Loucy (cell line): Measurements from ENCODE around the gene EP400.

Source experiments
- EZH2phosphoT487 ChIP-seq: fragments of 200-600 bp; IDR thresholded peaks from 2 replicates; pipeline ENCODE4 v1.6.1; 2018; ENCODE audit warnings: antibody characterized with exemption, mild to moderate bottlenecking, moderate library complexity, borderline replicate concordance
- TF ChIP-seq, protein P1 (sequence below): fragments of 200-600 bp; sonication (generic); conservative IDR thresholded peaks from 2 replicates; pipeline ENCODE4 v1.5.1; 2014; ENCODE audit warnings: mild to moderate bottlenecking, antibody characterized with exemption, low read length

- TF ChIP-seq, protein P1, sequence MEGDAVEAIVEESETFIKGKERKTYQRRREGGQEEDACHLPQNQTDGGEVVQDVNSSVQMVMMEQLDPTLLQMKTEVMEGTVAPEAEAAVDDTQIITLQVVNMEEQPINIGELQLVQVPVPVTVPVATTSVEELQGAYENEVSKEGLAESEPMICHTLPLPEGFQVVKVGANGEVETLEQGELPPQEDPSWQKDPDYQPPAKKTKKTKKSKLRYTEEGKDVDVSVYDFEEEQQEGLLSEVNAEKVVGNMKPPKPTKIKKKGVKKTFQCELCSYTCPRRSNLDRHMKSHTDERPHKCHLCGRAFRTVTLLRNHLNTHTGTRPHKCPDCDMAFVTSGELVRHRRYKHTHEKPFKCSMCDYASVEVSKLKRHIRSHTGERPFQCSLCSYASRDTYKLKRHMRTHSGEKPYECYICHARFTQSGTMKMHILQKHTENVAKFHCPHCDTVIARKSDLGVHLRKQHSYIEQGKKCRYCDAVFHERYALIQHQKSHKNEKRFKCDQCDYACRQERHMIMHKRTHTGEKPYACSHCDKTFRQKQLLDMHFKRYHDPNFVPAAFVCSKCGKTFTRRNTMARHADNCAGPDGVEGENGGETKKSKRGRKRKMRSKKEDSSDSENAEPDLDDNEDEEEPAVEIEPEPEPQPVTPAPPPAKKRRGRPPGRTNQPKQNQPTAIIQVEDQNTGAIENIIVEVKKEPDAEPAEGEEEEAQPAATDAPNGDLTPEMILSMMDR: no peak
- no peak for TF ChIP-seq EZH2phosphoT487
Observed at GRCh38 chr12:131948166-131948712, 1.5 kb upstream of the EP400 start.
